Stimulated activated CD4-positive, alpha-beta T cell treated with anti-CD3 and anti-CD28 coated beads, Interleukin-2, amount 100 ng/mL, for 24 hours (primary cell): ENCODE measurements around the gene PDX1.
A peak's percentile ranks its signal among the peaks of the same experiment; 100 is the strongest.

ENCODE experiments used
- DNase-seq, 2 donors: peaks; one replicate each; pipeline ENCODE4 v3.0.0-alpha.2; 2020

Gene PDX1

DNA sequence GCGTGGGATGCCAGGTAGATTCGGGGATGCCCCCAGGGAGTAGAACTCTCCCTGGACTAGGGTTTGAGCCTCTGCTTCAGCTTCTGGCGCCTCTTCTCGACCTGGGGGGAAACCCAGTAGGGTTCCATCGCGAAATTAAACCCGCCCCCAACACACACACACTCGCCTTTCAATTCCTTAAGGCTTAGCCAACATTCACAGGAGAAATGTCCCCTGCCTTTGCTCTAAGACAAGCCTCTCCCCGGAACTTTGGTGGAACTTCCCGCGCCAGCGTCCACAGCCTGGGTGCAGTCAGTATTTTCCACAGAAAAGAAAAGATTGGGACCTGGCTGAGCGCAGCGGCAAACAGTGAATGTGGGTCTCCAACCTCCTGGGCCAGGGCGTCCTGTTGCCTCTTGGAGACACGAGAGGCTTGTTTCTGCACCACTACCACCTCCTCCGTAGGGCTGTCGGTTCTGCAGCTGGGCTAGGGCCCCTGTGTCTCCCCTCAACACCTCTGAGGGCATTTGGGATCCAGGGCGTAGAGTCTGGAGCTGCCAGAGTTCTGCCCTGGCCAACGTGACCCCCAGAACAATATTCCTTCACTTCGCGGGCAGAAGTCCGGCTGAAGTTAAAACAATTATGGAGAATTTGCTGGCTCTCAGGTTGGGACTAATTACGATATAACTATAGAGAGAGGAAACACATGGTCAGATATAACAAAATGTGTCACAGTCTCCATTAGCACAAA is 3.2 kb downstream of the PDX1 start:
- DNase-seq, result peak in 1 of 2 donors; percentile 3

GRCh38 chr13:27923794-27924528 is 4.2 kb downstream of the PDX1 start:
- DNase-seq, result peak in 1 of 2 donors; percentile 28

DNA sequence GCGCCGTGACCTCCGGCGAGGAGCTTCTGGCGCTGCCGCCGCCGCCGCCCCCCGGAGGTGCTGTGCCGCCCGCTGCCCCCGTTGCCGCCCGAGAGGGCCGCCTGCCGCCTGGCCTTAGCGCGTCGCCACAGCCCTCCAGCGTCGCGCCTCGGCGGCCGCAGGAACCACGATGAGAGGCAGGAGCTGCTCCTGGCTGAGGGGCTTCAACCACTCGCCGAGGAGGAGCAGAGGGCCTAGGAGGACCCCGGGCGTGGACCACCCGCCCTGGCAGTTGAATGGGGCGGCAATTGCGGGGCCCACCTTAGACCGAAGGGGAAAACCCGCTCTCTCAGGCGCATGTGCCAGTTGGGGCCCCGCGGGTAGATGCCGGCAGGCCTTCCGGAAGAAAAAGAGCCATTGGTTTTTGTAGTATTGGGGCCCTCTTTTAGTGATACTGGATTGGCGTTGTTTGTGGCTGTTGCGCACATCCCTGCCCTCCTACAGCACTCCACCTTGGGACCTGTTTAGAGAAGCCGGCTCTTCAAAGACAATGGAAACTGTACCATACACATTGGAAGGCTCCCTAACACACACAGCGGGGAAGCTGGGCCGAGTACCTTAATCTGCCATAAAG is 4.8 kb downstream of the PDX1 start:
- peak in 1 of 2 donors; percentile 5 for DNase-seq

- DNase-seq, result no peak
Observed at GRCh38 chr13:27925220-27925991, 5.6 kb downstream of the PDX1 start.

DNA sequence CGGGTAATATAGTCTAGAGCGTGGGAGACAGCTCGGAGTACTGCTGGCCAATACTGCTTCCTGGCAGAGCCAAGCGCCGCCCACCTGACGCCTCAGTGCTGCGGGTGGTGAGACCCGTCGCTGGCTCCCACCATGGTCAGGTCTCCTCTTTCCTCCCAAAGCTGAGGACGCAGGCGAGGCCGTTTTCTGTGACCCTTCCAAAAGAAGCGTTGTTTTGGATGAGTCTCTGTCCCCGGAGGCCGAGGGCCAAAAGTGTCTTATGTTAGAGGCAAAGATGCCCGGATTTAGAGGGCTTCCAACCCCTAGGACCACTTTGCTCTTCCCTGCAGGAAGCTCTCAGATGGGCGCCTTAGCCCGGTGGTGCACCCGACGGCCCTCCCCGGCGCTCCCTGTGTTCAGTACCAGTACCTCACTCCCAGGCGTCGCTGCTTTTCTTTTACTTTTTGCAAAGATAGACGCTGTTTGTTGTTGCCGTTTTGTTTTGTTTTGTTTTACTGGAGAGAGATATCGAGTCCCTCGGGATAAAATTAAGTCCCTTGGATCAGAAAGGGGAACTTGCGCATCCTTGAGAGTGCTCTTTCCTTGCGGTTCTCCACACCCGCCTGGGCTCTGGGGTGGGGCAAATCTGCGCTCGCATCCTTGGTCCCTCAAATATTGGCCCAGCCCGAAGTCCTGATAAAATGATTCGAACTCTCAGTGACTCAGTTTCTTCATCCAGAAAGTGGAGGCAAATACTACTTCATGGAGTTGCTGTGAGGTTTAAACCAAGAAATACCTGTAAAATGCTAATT is 7.0 kb downstream of the PDX1 start:
- DNase-seq, result peak in 1 of 2 donors; percentile 16

GRCh38 chr13:27927444-27928352 is 7.9 kb downstream of the PDX1 start:
- peak in 1 of 2 donors; percentile 3 for DNase-seq

GRCh38 chr13:27928353-27928804 is 8.6 kb downstream of the PDX1 start:
- no peak for DNase-seq

DNA sequence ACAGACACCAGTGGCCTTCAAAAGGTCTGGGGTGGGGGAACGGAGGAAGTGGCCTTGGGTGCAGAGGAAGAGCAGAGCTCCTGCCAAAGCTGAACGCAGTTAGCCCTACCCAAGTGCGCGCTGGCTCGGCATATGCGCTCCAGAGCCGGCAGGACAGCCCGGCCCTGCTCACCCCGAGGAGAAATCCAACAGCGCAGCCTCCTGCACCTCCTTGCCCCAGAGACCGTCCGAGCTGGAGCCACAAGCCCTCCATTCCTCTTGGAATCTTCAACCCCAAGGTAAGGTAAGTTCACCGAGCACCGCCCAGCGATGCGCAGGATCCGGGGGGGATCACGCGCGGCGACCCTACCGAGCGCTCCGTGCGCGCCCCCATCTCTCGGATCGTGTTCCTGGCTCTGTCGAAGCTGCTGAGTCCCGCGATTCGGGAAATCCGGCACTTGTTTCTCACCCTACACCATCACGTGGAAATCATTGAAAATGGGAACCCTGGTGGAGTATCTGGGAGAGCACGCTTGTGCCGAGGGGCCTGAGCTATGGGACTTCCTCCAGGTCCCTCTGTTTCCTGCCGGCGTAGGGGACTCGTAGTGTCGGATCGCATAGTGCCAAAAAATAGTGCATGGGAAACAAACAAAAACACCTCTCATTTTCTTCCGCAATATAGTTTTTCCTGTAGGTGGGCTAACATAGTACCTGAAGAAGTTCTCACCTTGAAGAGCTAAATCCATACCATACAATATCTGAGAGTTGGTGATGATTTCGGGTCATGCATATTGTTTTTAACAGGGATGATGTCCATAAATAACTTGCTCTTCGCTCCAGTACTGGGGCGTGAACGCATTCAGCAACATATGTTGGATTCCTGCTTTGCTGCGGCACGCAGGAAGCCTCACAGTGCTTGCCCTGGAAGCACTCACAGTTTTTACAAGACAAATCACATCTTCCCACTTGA is 9.3 kb downstream of the PDX1 start:
- DNase-seq, result peak in 1 of 2 donors; percentile 7

DNA sequence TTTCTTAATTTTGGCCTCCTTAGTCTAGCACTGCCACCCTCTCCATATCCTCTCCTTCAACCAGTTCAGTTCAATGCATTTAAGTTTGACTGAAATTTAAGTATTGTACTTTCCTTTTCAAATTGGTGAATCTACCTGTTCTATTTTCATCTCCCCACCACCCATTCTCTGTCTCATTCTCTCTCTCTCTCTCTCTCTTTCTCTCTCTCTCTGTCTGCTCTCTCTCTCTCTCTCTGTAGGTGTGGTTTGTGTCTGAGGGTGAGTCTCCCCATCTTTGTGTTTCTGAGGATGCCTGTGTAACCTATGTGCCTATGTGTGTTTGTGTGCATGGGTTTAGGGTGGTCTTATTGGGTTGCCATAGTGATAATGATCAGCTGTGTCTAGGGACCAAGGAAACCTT is 10.1 kb downstream of the PDX1 start:
- no peak for DNase-seq

- DNase-seq, result no peak
Observed at GRCh38 chr13:27933118-27933517, 13.3 kb downstream of the PDX1 start.

GRCh38 chr13:27933580-27934328 is 14.0 kb downstream of the PDX1 start:
- no peak for DNase-seq

- DNase-seq, result no peak
Observed at GRCh38 chr13:27942972-27943371, 23.2 kb downstream of the PDX1 start.

GRCh38 chr13:27952876-27953675 is 33.3 kb downstream of the PDX1 start:
- DNase-seq, result no peak

- DNase-seq, result peak; percentile 71 to 82
Observed at GRCh38 chr13:27953676-27954405, 34.0 kb downstream of the PDX1 start.

DNA sequence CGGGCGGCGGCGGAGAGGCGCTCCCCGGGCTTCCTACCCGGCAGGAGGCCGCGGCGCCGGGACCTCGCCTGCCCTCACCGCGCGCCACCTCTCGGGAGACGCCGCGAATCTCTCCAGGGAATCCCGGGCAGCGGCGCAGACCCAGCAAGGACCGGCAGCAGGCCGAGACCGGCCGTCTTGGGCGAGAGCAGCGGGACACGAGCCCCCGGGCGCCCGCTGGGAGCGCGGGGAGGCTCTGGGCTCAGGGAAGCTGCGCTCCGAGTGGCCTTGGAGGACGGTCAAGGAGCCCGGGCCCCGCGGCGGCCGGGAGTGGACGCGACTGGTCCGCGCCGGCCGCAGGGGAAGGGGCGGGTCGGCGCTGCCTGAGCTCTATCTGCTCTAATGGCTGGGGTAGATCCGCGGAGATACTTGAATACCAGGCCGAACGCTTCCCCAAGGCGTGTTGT is 34.6 kb downstream of the PDX1 start:
- DNase-seq, result no peak

- no peak for DNase-seq
Observed at GRCh38 chr13:27955014-27955591, 35.3 kb downstream of the PDX1 start.
